Hepatocyte (in vitro differentiated cells): ENCODE measurements around the gene TMEM185B. TPM values are rescaled to one million over a fixed set of nuclear protein-coding genes. Genes with fewer than 3 reads are reported as not detected.

ENCODE experiments used
- DNase-seq: peaks from one replicate; pipeline ENCODE4 v3.0.0-alpha.2; 2016; ENCODE audit warnings: low spot score
- H2AFZ ChIP-seq: fragments of 200-600 bp; sonication (generic); 2 replicates; pipeline ENCODE4 v1.6.0; 2016; ENCODE audit warnings: antibody characterized with exemption, mild to moderate bottlenecking
- H3K27ac ChIP-seq: fragments of 200-600 bp; sonication (generic); 2 replicates; pipeline ENCODE4 v1.5.1; 2016; ENCODE audit warnings: mild to moderate bottlenecking
- H3K27me3 ChIP-seq: fragments of 200-600 bp; sonication (generic); 2 replicates; pipeline ENCODE4 v1.6.1; 2016
- H3K36me3 ChIP-seq: fragments of 200-600 bp; sonication (generic); replicated peaks from 2 replicates; pipeline ENCODE4 v1.5.1; 2016; ENCODE audit warnings: low read depth; ENCODE audit not compliant: insufficient read depth
- H3K4me1 ChIP-seq: fragments of 200-600 bp; sonication (generic); 2 replicates; pipeline ENCODE4 v1.5.1; 2016; ENCODE audit warnings: mild to moderate bottlenecking, moderate library complexity; ENCODE audit not compliant: insufficient read depth
- H3K4me2 ChIP-seq: fragments of 200-600 bp; sonication (generic); 2 replicates; pipeline ENCODE4 v1.6.0; 2016
- H3K4me3 ChIP-seq: fragments of 200-600 bp; sonication (generic); 2 replicates; pipeline ENCODE4 v1.5.1; 2016; ENCODE audit warnings: mild to moderate bottlenecking
- H3K79me2 ChIP-seq: fragments of 200-600 bp; sonication (generic); 2 replicates; pipeline ENCODE4 v1.6.0; 2017; ENCODE audit warnings: mild to moderate bottlenecking
- H3K9me2 ChIP-seq: fragments of 200-600 bp; sonication (generic); replicated peaks from 2 replicates; pipeline ENCODE4 v1.6.0; 2017; ENCODE audit warnings: mild to moderate bottlenecking; ENCODE audit not compliant: insufficient read depth
- H3K9me3 ChIP-seq: fragments of 200-600 bp; sonication (generic); 2 replicates; pipeline ENCODE4 v1.5.1; 2016; ENCODE audit warnings: low read depth, mild to moderate bottlenecking
- H4K20me1 ChIP-seq: fragments of 200-600 bp; sonication (generic); 2 replicates; pipeline ENCODE4 v1.6.0; 2016; ENCODE audit warnings: mild to moderate bottlenecking; ENCODE audit not compliant: insufficient read depth, poor library complexity, severe bottlenecking
- EZH2 ChIP-seq: fragments of 200-600 bp; sonication (generic); IDR thresholded peaks from 2 replicates; pipeline ENCODE4 v1.6.1; 2016; ENCODE audit warnings: antibody characterized with exemption, mild to moderate bottlenecking, borderline replicate concordance
- EZH2phosphoT487 ChIP-seq: fragments of 200-600 bp; sonication (generic); IDR thresholded peaks from one replicate; pipeline ENCODE4 v1.6.1; 2018; ENCODE audit warnings: antibody characterized with exemption, mild to moderate bottlenecking, low read depth, moderate library complexity; ENCODE audit not compliant: unreplicated experiment, severe bottlenecking
- WGBS: methylation state at CpG from one replicate; pipeline ENCODE4 v1.1.6; 2016; ENCODE audit warnings: low lambda C conversion rate; ENCODE audit errors: missing lambda C conversion rate; 5-methylcytosine and 5-hydroxymethylcytosine counted together
- polyA plus RNA-seq: library from polyadenylated mRNA; unstranded; fragments of >200 nt; fragmentation: Nextera tagmentation; extraction: Ambion mirVana; gene quantifications from 2 replicates; pipeline ENCODE4 v1.2.1, GENCODE V29; 2016
- total RNA-seq: library from RNA; depleted of rRNA; stranded (reverse); fragments of >200 nt; gene quantifications from 2 replicates; pipeline ENCODE4 v1.2.3, GENCODE V29; 2014
- TF ChIP-seq, protein P1 (sequence below): fragments of 200-600 bp; sonication (generic); IDR thresholded peaks from 2 replicates; pipeline ENCODE4 v1.5.1; 2016; ENCODE audit warnings: antibody characterized with exemption, mild to moderate bottlenecking; ENCODE audit not compliant: poor library complexity

The TMEM185B gene
- total and polyA plus RNA-seq, 2 experiments from 2014 or later, result 24.0 to 26.2 TPM

- no peaks in the 10 kb centered on the region for H3K79me2 ChIP-seq
- H3K9me3 ChIP-seq, result no peaks in the 10 kb centered on the region
- H3K4me3 ChIP-seq, result no peak overlapping the region
- no peaks in the 10 kb centered on the region for H3K9me2 ChIP-seq
- no peak overlapping the region for H2AFZ ChIP-seq
- H4K20me1 ChIP-seq, result no peaks in the 10 kb centered on the region
- TF ChIP-seq EZH2 (no peak), EZH2phosphoT487 (no peak)
- TF ChIP-seq, protein P1, sequence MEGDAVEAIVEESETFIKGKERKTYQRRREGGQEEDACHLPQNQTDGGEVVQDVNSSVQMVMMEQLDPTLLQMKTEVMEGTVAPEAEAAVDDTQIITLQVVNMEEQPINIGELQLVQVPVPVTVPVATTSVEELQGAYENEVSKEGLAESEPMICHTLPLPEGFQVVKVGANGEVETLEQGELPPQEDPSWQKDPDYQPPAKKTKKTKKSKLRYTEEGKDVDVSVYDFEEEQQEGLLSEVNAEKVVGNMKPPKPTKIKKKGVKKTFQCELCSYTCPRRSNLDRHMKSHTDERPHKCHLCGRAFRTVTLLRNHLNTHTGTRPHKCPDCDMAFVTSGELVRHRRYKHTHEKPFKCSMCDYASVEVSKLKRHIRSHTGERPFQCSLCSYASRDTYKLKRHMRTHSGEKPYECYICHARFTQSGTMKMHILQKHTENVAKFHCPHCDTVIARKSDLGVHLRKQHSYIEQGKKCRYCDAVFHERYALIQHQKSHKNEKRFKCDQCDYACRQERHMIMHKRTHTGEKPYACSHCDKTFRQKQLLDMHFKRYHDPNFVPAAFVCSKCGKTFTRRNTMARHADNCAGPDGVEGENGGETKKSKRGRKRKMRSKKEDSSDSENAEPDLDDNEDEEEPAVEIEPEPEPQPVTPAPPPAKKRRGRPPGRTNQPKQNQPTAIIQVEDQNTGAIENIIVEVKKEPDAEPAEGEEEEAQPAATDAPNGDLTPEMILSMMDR, result no peak
- peak overlapping the region; percentile 89 for H3K27ac ChIP-seq
- whole genome bisulfite sequencing, result 45% methylated on average over 12 of the region's 15 CpGs
- no peaks in the 10 kb centered on the region for H3K36me3 ChIP-seq
- peak overlapping the region; percentile 63 for H3K4me2 ChIP-seq
- DNase-seq, result peak; percentile 91
- peaks cover 29% of the 10 kb centered on the region for H3K4me1 ChIP-seq
- no peaks in the 10 kb centered on the region for H3K27me3 ChIP-seq
Measured at GRCh38 chr2:120245520-120246332, 22.5 kb upstream of the TMEM185B start.

- 68% methylated on average over 12 of the region's 12 CpGs for WGBS
- no peaks in the 10 kb centered on the region for H4K20me1 ChIP-seq
- no peak overlapping the region for H2AFZ ChIP-seq
- peaks cover 32% of the 10 kb centered on the region for H3K4me1 ChIP-seq
- no peaks in the 10 kb centered on the region for H3K27me3 ChIP-seq
- H3K27ac ChIP-seq, result peak overlapping the region; percentile 89
- no peaks in the 10 kb centered on the region for H3K79me2 ChIP-seq
- H3K9me2 ChIP-seq, result no peaks in the 10 kb centered on the region
- no peaks in the 10 kb centered on the region for H3K36me3 ChIP-seq
- DNase-seq, result peak; percentile 54
- no peaks in the 10 kb centered on the region for H3K9me3 ChIP-seq
- TF ChIP-seq EZH2, result no peak
- TF ChIP-seq EZH2phosphoT487, result no peak
- TF ChIP-seq, protein P1, result no peak
- peak overlapping the region; percentile 63 for H3K4me2 ChIP-seq
- no peak overlapping the region for H3K4me3 ChIP-seq
Measured at GRCh38 chr2:120244656-120245519, 21.7 kb upstream of the TMEM185B start.

DNA sequence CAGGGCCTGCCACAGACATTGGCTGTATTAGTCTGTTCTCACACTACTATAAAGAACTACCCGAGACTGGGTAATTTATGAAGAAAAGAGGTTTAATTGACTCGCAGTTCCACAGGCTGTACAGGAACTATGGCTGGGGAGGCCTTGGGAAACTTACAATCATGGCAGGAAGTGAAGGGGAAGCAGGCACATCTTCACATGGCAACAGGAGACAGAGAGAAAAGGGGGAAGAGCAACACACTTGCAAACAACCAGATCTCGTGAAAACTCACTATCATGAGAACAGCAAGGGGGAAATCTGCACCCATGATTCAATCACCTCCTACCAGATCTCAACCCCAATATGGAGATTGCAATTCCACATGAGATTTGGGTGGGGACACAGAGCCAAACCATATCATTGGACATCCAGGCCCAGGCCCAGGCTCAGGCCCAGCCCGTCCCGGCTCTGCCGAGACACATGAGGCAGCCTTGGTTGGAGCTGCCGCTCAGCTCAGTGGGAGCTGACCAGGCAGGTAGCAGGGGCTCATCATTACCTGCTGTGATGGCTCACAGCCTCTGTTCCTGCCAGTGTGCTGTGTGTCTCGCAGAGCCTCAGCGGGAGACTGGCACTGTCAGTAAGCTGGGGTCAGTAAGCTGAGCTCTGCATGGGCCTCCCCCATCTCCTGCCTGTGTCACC is 20.8 kb upstream of the TMEM185B start:
- TF ChIP-seq, protein P1, result no peak
- TF ChIP-seq EZH2 (no peak), EZH2phosphoT487 (no peak)
- Histone ChIP-seq H3K9me3 (no peaks in the 10 kb centered on the region), H3K9me2 (no peaks in the 10 kb centered on the region), H4K20me1 (no peaks in the 10 kb centered on the region), H3K79me2 (no peaks in the 10 kb centered on the region), H3K4me1 (peaks cover 38% of the 10 kb centered on the region), H3K27ac (peak overlapping the region; percentile 89), H3K27me3 (no peaks in the 10 kb centered on the region), H2AFZ (no peak overlapping the region), H3K4me3 (no peak overlapping the region), H3K36me3 (no peaks in the 10 kb centered on the region), H3K4me2 (no peak overlapping the region)
- 94% methylated on average over 9 of the region's 9 CpGs for WGBS
- DNase-seq, result no peak
